Activated CD4-positive, alpha-beta T cell treated with anti-CD3 and anti-CD28 coated beads, Interleukin-2, amount 50 U/mL, for 24 hours (primary cell): ENCODE results near the gene CALD1.

Source experiments
- DNase-seq, 2 donors: peaks; one replicate each; pipeline ENCODE4 v3.0.0-alpha.2; 2020; ENCODE audit warnings: low read depth in 1 of 2, low spot score in 1 of 2

CALD1 gene

GRCh38 chr7:134778941-134779740 lies at the start of gene CALD1:
Gene CALD1, plus strand, starts transcription at chr7:134779634. Its CDS starts 88,100 bp downstream, at chr7:134867734.
- no peak for DNase-seq

- no peak for DNase-seq
Measured at GRCh38 chr7:134729895-134730294, 49.5 kb upstream of the CALD1 start.

DNA sequence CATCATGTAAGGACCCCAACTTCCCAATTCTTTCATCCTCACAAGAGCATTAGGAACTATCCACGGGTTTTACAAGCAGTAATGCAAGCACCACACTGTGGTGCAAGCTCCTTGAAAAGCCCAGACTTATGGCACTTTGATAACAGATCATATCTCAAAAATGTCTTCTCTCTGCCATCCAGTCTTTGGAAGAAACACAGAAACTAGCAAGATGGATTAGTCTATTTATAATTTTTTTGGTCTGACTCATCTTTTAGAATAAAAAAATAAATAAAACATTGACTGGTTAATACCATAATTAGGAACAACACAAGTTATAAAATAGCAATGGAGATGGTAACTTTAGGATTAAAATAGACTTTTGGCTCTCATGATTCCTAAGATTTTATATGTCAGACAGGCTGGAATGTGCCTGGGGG lies 49.0 kb upstream of the CALD1 start:
- DNase-seq: no peak

- no peak for DNase-seq
Measured at GRCh38 chr7:134731616-134732015, 47.8 kb upstream of the CALD1 start.

- no peak for DNase-seq
Measured at GRCh38 chr7:134732728-134733127, 46.7 kb upstream of the CALD1 start.

GRCh38 chr7:134736381-134736780 lies 43.1 kb upstream of the CALD1 start:
- DNase-seq: no peak

DNA sequence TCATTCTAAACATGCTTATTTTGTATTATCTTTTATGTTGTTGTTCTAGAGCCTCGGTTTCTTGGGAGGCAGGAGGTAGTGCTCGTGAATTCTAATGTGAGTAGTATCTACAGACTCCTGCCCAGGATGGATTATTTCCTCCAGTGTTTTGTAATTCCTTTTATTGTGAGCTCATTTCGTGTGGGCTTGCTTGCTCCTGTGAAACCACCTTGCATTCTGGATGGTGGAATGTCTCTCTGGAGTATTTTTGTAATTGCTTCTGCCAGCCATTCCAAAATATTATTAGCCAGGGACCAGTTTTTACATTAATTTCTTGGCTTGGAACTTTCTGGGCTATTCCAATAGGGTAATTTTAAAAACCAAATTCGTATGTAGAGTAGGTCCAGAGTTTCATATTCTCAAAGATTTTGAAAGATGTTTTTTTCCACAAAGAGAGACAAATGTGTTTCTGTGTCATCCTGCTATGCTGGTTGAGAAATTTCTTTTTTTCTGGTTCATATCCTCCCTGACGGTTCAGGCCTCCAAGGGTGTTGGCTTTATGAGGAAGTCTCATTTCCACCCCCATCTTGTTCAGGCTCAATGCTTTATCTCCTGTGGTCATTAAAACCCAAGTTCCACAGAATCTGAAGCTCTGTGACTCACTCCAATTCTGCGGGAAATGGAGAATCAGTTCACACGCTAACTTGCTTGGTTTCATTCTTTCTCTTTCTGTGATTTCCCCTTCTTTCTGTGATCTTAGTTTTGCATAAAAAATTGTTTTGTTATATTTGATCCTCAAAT lies 41.7 kb upstream of the CALD1 start:
- peak in 1 of 2 donors; percentile 20 for DNase-seq

GRCh38 chr7:134739362-134739761 lies 40.1 kb upstream of the CALD1 start:
- DNase-seq: no peak

DNA sequence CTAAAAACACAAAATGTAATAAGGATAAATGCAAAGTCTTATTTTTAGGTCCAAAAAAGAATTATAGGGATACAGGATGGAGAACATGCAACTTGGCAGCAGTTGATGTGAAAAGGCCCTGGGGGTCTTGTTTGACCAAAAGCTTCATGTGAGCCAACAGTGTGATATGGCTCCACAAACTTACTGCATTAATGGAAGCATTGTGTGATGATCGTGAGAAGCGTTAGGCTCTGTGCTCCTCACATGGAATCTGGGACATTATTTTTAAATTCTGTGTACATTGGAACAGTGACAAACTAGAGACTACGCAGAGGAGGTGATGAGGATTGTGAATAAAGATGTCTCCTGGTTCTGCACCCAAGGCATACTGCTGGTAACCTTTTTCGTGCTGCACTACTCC lies 39.1 kb upstream of the CALD1 start:
- no peak for DNase-seq

DNA sequence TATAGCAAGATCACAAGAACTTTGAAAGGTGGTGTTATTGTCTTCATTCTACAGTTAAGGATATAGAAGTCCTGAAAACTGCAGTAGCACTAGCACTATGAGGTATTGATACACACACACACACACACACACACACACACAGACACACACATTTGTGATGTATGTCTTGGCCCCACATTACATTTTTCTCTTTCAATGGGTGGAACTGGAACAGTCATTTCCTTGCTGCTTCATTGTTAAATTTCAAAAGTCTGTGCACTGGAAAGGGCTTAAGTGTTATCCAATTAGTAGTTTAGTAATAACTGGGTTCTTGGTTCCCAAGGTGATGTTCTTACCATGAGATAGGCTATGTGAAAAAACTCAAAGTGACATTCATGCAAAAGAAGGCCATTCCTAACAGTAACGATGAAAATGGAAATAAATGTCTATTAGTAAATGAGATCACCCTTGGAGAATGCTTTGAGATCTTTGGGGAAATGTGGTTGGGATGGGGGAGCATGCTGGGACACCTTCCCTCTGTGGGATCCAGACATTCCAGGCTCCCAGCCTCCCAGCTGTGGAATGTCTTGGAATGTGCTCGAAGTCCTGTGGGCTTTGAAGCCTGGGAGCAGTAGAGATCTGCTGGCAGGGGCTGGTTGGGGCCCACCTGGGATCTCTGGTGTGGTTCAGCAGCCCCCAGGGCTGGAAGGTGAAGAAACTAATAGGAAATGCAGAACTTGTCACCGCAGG lies 37.4 kb upstream of the CALD1 start:
- DNase-seq: no peak

- DNase-seq: no peak
Measured at GRCh38 chr7:134742688-134743350, 36.6 kb upstream of the CALD1 start.

- DNase-seq: no peak
Measured at GRCh38 chr7:134744569-134744968, 34.9 kb upstream of the CALD1 start.

DNA sequence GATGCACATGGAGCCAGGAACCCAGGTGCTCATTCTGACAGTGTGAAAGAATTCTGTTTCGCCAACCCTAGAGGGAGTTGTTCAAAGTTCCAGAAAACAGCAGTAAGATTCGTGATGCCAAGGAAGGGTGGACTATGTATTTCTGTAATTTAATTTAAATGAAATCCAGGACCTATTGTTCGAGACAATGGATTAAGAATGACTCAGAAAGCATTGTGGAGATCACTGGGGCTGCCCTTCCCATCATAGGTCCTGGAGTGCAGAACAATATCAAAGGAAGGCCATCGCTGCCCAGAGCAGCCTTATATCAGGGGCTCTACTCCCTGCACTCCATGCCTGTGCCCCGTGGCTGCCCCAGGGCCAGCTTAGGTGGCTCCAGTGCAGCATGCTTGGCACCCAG lies 32.1 kb upstream of the CALD1 start:
- no peak for DNase-seq

GRCh38 chr7:134750083-134751062 lies 29.1 kb upstream of the CALD1 start:
- peak; percentile 45 to 46 for DNase-seq

DNA sequence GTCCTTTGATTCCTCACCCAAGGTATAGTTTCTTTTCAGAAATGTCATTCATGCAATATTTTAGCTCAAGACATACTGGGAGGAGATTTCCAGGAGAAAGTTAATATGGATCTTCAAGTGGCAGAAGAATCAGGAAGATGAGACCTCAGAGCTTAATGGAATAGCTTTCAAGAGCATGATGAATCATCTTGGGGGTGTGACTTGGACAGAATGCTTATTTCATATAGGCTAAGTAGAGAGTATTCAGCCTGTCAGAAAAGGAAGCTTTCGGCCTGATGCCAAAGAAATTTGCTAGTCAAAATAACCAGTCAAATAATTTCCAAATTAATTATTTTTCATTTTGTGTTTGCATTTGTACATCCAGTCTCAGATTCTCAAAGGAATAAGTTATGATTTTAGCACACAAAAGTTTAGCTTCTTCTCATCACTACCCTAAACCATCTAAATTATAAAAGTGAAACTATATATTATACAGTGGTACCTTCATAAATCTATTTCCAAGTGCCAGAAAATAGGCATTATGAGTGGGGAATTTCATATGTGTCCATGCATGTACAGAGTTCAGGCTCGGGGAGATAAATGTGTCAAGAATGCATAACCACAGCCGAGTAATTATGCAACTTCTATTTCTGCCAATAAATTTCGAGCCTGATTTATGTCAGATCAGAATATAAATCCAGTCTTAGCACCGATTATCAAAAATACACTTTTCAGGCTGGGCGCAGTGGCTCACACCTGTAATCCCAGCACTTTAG lies 27.3 kb upstream of the CALD1 start:
- no peak for DNase-seq

DNA sequence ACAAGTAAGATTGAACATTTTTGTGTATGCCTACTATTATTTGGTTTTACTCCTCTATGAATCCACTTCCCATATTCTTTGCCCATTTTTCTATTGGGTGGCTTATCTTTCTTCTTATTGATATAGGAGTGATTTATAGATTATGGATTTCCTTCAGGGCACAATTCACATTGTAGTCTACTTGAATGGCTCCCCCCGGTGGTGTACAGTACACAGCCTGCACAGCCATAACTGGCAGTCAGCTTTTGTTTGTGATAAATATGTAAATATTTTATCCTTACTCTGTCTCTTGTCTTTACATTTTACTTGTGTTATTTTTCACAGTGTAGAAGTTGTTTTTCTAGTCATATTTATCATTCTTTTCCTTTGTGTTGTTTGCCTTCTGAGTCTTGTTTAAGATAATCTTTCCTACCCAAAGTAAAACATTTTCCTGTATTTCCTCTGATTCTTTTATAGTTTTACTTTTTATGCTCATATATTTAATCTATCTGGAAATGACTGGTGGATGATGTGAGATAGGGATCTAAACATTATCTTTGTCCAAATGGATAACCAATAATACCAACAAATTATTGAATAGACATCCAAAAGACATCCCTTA lies 23.9 kb upstream of the CALD1 start:
- DNase-seq: no peak

DNA sequence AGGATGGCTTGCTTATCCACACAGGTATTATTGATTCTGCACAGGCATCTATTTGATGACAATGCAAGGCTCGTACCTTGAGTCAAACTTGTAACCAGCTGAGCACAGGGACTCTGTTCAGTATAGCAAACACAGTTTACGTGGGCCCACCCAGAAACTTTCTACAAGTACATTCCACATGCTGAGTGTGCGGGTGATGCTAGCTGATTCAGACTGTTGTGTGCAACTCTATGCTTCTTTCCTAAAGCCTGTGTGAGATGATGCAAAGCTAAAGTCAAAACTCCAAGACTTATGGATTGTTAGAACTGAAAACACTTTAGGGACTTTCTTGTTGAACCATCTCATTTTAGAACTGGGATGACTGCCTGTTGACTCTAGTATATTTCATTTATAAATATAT lies 21.5 kb upstream of the CALD1 start:
- DNase-seq: no peak

DNA sequence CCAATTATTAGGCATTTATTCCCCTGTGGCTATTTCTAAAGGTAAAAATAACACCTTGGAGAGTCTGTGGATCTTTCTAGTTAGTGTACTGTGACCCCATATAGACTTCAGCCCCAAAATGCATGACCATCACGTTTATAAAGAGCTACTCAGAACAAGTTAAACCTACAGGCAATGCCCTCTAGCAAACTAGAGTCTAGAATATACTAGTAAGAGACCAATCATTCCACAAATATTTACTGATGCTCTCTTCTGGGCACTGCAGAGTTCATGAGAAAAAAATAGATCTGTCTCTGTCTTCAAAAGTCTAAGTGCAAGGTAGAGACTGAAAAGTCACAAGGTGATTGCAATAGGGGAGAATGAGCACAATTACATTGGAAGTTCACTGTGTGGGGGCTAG lies 20.5 kb upstream of the CALD1 start:
- no peak for DNase-seq

GRCh38 chr7:134761266-134761665 lies 18.2 kb upstream of the CALD1 start:
- no peak for DNase-seq
